ENCODE measurements around the gene MAPKAPK3.

Gene MAPKAPK3

GRCh38 chr3:50628601-50629000 lies 11.7 kb downstream of the MAPKAPK3 start:
- DNase-seq, result no peak

GRCh38 chr3:50630394-50630793 lies 13.4 kb downstream of the MAPKAPK3 start:
- no peak for DNase-seq

GRCh38 chr3:50630877-50631276 lies 13.9 kb downstream of the MAPKAPK3 start:
- no peak for DNase-seq

- no peak for DNase-seq
Observed at GRCh38 chr3:50632450-50632849, 15.5 kb downstream of the MAPKAPK3 start.

GRCh38 chr3:50633230-50633790 lies 16.4 kb downstream of the MAPKAPK3 start:
- no peak for DNase-seq

GRCh38 chr3:50635066-50635465 lies 18.1 kb downstream of the MAPKAPK3 start:
- no peak for DNase-seq

GRCh38 chr3:50637011-50637410 lies 20.1 kb downstream of the MAPKAPK3 start:
- no peak for DNase-seq

- no peak for DNase-seq
Observed at GRCh38 chr3:50637945-50638344, 21.0 kb downstream of the MAPKAPK3 start.

- DNase-seq, result no peak
Observed at GRCh38 chr3:50639055-50639494, 22.1 kb downstream of the MAPKAPK3 start.

GRCh38 chr3:50642382-50642781 lies 25.4 kb downstream of the MAPKAPK3 start:
- DNase-seq, result no peak

GRCh38 chr3:50644561-50644960 lies 27.6 kb downstream of the MAPKAPK3 start:
- no peak for DNase-seq

GRCh38 chr3:50645378-50645777 lies 28.4 kb downstream of the MAPKAPK3 start:
- DNase-seq, result no peak

GRCh38 chr3:50648313-50648712 lies 31.4 kb downstream of the MAPKAPK3 start:
- DNase-seq, result no peak

- no peak for DNase-seq
Observed at GRCh38 chr3:50648944-50649343, 32.0 kb downstream of the MAPKAPK3 start.

GRCh38 chr3:50649451-50649931 lies 32.5 kb downstream of the MAPKAPK3 start:
- DNase-seq, result no peak

- no peak for DNase-seq
Observed at GRCh38 chr3:50650018-50650417, 33.1 kb downstream of the MAPKAPK3 start.

- no peak for DNase-seq
Observed at GRCh38 chr3:50651445-50651844, 34.5 kb downstream of the MAPKAPK3 start.

GRCh38 chr3:50651920-50652529 lies 35.1 kb downstream of the MAPKAPK3 start:
- DNase-seq, result no peak

GRCh38 chr3:50652709-50653108 lies 35.8 kb downstream of the MAPKAPK3 start:
- peak; percentile 54 to 67 for DNase-seq

GRCh38 chr3:50653937-50654595 lies 37.1 kb downstream of the MAPKAPK3 start:
- no peak for DNase-seq

GRCh38 chr3:50655009-50655830 lies 38.3 kb downstream of the MAPKAPK3 start:
- DNase-seq, result no peak

- DNase-seq, result no peak
Observed at GRCh38 chr3:50656417-50657195, 39.7 kb downstream of the MAPKAPK3 start.

- no peak for DNase-seq
Observed at GRCh38 chr3:50657407-50657806, 40.5 kb downstream of the MAPKAPK3 start.
